ENCODE results near the gene CCR7. TPM values are rescaled to one million over a fixed set of nuclear protein-coding genes. Genes with fewer than 3 reads are reported as not detected.

CCR7 gene
- total RNA-seq, 1 donor from 2014 or later = not detected

DNA sequence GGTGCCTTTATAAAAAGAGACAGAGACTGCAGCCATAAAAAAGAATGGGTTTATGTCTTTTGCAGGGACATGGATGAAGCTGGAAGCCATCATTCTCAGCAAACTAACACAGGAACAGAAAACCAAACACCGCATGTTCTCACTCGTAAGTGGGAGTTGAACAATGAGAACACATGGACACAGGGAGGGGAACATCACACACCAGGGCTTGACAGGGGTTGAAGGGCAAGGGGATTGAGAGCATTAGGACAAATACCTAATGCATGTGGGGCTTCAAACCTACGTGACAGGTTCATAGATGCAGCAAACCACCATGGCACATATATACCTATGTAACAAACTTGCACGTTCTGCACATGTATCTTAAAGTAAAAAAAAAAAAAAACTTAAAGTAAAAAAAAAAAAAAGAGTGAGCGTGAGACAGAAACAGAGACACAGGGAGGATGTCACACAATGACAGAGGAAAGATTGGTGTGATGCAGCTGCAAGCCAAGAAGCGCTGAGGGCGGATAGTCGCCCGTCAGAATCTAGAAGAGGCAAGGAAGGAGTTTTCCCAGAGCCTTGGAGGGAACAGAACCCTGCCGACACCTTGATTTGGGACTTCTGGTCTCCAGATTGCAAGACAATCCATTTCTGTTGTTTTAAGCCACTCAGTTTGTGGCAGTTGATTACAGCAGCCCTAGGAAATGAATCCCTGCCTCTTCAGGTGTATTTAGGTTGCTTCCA lies 36.4 kb downstream of the CCR7 start:
- DNase-seq (ENCODE audit: missing footprints) = no peak
- no peak for ATAC-seq
- intact Hi-C loops (cut with DNase I) = no loop called here

DNA sequence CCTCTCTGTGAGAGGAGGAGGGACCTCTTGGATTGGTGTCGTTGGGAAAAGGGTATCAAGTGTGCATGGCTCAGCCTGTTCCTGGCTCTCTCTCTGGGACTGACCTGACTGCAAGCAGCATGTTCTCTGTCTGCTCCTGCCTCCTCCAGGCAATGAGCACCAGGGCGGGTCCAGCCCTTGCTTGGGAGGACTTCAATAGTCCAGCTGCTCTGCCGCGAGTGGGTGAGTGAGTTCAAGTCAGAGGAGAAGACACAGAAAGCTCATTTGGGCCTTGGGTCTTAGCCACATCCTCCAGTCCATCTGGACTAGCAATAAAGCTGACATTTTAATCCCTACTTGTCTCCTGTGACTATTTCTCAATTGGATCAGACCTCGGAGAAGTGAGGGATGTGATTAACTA lies 38.6 kb downstream of the CCR7 start:
- no peak for DNase-seq (ENCODE audit: missing footprints)
- intact Hi-C loops (cut with DNase I) = no loop called here
- ATAC-seq = peak; percentile 77

DNA sequence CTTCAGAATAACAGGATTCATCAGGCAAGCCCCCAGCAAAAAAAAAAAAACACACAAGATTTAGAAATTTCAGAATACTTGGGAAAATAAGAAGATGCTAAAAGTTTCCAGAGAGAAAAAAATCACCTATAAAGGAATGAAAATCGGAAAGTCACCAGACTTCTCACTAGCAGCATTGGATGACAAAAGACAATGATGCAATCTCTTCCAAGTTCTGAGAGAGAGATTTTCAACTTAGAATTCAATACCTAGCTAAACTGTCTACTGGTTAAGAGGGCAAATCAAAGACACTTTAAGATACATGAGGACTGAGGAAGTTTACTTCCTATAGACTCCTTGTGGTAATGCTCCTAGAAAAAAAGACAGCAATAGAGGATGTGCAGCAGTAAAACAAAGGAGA lies 40.0 kb downstream of the CCR7 start:
- intact Hi-C loops (cut with DNase I) = no loop called here

DNA sequence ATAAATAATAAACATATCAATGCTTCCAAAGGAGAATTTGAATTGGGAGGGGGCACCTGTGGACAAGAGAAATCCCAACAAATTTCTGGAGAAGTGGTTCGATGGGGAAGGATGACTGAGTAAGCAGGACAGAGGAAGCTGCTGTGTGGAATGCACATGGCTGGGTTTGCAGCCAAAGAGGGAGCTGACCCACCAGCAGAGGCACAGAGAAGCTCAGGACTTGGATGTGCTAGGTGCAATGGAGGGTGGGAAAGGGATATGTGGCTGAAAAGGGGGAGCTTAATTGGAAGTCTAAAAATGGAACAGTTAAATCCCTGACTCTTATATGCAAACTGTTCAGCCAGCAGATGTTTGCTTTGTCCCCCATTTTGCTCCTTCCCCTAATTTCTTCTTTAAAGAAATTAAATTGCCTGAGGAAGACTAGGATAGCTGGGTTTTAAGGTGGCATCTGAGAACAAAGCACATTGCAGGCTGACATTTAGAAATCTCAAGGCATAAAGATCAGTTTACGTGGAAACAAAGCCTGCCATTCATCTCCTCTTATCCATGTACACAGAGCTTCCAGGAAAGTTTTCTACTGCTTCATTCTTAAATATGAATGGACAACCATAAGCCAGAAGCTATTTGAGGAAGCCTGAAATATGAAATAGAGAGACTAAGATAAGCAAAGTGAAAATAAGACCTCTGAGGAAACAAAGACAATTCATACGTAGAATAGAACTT lies 40.9 kb downstream of the CCR7 start:
- DNase-seq (ENCODE audit: missing footprints) = no peak
- no peak for ATAC-seq
- intact Hi-C loops (cut with DNase I) = loop anchor here (5.0 kb wide), 1 partner anchor 37 kb away; no protein-coding TSS in a partner anchor

More for the DNA sequence above, 40.0 kb downstream of the CCR7 start:
- DNase-seq (ENCODE audit: missing footprints) (no peak), ATAC-seq (no peak)

DNA sequence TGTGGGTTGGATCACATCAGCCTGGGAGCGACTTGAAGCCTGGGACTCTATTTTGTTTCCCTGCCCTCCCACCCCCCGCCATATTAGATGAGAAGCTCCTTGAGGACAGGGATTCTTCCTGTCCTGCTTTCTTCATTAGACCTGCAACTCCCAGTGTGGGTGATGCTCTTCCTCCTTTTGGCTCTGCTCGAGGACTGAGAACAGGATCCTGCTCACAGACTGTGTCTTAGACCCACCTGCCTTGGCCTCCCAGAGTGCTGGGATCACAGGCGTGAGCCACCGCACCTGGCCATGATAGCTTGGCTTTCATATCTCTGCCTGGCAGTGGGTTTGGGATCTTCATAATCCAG lies 42.3 kb downstream of the CCR7 start:
- intact Hi-C loops (cut with DNase I) = loop anchor here (5.0 kb wide), 1 partner anchor 36 kb away; no protein-coding TSS in a partner anchor
- DNase-seq (ENCODE audit: missing footprints) = no peak
- no peak for ATAC-seq

DNA sequence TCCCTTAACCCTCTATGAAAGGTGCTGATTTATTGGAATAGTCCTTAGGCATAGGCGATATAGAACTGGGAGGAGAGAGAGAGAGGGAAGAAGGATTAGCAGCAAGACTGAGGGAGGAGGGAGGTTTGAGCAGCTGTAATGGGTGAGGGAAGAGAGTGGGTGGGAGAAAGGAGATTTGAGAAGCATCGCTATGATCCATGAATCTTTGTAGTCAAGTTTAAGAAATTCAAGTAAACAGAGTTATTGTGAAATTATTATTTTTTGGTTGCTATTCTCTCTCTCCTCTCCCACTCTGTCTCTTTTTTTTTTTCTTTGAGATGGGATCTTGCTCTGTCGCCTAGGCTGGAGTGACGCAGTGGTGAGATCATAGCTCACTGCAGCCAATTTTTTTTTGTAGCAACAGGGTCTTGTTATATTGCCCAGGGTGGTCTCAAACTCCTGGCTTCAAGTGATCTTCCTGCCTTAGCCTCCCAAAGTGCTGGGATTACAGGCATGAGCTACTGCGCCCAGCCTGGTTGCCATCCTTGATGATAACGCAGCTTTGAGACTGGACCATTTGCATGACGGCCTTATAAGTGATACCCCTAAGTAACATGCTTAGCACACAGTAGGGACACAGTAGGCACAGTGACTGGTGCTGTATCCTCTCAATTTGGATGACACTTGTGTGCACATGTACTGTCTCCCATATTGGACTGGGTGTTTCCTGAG lies 42.9 kb downstream of the CCR7 start:
- intact Hi-C loops (cut with DNase I) = loop anchor here (5.0 kb wide), 1 partner anchor 35 kb away; no protein-coding TSS in a partner anchor
- ATAC-seq (no peak), DNase-seq (ENCODE audit: missing footprints) (no peak)

DNA sequence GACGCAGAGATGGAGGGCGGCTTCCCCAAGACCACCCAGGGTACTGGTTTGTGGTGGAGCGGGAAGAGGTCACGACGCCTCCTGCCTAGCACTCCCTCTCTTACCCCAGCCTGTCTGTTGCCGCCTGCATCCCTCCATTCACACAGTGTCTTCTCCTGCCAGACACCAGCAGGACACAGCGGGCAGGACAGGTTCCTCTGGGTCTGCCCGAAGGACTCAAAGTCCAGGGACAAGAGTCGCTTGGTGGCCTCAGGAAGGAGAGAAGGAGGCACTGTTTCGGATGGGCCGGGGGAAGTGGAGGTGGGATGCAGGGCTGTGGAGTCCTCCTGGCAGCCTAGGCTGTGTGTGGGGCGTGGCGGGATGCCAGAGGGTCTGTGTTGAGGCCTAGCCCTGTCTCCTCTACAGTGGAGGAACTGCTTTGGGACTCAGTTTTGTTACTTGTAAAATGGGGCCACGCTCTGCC lies 44.2 kb downstream of the CCR7 start:
- ATAC-seq = no peak
- intact Hi-C loops (cut with DNase I) = loop anchor here (5.0 kb wide), 1 partner anchor 34 kb away; no protein-coding TSS in a partner anchor
- DNase-seq (ENCODE audit: missing footprints) = no peak

DNA sequence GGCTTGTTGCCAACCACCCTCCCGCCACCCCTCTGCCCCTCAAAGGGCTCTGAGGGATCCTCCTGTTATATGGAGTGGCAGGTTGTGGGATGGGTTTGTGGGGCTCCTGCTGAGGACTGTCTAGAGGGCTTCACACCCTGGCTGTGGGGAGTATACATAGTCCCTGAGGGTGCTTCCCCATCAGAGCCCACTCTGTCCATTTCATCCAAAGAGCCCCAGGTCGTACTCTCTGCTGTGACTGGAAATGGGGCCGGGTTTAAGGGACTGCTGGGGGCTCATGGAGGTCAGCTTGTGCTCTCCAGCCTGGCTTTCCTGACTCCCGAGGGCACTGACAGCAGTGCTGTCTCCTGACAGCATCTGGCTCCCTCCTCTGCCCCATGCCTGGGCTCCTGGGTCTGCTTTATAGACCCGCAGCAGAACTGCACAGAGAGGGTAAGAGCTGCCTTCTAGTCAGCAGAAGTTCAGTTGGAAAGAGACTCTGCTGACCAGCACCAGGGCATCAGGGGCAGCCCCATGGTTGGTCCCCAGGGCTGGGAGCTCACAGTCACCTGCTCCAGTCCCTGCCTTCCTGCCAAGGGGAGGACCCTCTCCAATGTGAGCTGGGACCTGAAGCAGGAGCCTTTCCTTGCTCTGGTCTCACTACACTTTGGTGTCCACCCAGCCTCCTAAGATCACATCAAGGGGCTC lies 46.0 kb downstream of the CCR7 start:
- DNase-seq (ENCODE audit: missing footprints) (no peak), ATAC-seq (no peak)
- intact Hi-C loops (cut with DNase I) = no loop called here

DNA sequence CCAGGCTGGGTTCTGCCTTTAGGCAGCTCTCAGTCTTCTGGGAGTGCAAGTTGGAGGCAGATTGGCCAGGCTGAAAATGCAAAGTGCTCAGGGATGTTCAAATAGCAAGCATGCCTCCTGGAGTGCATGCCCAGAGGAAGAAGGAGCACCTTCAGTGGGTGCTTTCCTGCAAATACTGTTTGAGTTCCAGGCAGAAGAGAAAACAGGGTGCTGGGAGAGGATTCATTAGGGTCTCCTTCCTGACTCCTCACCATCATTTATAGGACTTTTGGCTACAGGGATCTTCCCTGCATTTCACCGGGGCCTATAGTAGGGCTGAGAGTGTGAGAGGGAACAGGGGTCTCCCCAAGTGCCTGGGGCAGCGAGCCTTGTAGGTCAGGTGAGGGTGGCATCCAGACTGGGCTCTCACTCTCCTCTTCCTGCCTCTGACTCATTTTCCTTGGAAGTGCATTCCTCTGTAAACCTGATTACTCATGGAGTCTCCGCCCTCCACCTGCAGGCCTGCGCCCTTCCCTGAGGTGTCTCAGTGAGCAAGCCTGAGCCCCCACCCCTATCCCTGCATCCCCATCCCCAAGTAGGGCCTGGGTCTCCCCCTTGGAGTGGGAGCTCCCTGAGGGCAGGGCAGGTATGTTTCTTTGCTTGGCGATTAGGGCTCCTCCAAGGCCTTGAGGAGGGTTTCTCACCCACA lies 46.7 kb downstream of the CCR7 start:
- DNase-seq (ENCODE audit: missing footprints) (no peak), ATAC-seq (no peak)
- intact Hi-C loops (cut with DNase I) = no loop called here

DNA sequence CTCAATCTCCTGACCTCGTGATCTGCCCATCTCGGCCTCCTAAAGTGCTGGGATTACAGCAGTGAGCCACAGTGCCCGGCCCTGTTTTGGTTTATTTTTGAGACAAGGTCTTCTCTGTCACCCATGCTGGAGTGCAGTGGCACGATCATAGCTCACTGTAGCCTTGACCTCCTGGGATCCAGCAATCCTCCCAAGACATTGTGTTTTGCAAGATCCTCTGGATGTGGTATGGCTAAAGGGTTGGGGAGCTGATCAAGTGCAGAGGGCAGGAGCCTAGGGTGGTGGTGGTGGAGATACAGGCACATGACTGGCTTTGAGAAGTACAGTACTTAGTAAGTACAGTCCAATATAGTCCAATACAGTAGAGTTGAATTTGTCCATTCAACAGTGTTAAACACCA lies 47.3 kb downstream of the CCR7 start:
- DNase-seq (ENCODE audit: missing footprints) (no peak), ATAC-seq (no peak)
- intact Hi-C loops (cut with DNase I) = no loop called here

DNA sequence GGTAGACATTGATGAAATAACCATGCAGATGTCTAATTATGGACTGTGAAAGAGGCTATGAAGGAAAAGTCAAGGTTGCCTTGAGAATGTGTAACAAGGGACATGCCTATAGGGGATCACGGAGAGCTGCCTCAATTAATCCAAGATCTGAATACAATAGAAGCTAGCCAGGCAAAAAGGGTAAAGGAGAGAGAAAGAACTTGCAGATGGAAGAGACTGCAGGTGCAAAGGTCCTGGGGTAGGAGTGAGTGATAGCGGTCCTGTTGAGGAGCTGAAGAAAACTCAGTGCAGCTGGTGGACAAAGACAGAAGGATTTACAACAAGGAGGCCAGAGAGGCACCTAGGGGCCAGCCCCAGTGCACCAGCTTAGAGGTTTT lies 48.0 kb downstream of the CCR7 start:
- DNase-seq (ENCODE audit: missing footprints) (no peak), ATAC-seq (no peak)
- intact Hi-C loops (cut with DNase I) = no loop called here

DNA sequence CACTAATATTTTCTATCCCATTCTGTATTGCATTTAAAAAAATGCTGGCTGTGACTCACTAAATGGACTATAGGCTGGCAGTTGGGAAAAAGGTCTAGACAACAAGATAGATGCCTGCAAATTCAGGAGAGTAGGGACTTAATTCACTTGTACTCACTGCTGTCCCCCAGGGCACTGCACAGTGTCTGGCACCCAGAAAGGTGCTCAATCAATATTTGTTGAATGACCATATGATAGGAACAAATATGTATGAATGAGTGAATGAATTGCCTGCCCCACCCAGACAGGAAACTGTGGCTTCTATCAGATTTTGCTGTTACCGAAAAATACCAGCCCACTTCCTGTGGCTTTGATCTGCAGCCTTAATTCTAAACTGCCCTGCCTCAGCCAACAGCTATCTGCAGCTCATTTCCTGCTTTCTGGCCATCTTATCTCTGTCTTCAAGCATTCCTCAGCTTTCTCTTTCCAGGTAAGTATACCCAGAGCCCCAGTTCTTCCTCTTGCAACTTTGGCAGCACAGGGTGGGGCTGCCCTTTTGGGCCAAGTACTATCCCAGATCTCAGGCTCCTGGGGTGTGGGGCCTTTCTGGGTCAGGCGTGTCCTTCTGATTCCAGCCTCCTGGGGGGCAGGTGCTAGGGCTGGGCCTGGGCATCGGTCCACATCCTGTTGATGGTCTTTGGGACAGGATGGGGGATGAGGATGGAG lies 48.5 kb downstream of the CCR7 start:
- ATAC-seq (no peak), DNase-seq (ENCODE audit: missing footprints) (no peak)
- intact Hi-C loops (cut with DNase I) = no loop called here

DNA sequence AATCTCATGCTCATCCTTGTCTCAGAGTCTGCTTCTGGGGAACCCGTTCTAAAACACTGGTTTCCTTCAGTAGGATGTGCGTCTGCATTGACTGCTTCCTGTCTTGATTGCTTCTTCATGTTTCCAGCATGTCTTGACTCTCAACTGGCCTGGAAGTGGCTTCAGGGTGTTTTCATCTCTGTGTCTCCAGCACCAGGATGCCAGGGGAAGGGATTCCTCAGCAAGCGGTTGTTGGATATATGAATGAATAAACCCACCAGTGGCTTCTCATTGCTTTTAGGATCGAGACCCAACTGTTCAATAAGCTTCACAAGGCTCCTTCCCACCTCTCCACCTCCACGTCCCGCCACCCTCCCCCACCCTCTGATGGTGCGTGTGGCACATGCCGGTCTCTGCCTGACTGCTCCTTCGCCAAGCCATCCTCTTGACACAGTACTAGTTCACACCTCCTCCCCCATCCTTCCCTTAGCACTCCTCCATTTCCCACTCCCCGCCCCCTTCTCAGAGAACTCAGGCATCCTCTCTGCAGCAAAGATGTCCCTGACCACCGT lies 49.7 kb downstream of the CCR7 start:
- DNase-seq (ENCODE audit: missing footprints) (no peak), ATAC-seq (peak; percentile 8)
- intact Hi-C loops (cut with DNase I) = no loop called here

DNA sequence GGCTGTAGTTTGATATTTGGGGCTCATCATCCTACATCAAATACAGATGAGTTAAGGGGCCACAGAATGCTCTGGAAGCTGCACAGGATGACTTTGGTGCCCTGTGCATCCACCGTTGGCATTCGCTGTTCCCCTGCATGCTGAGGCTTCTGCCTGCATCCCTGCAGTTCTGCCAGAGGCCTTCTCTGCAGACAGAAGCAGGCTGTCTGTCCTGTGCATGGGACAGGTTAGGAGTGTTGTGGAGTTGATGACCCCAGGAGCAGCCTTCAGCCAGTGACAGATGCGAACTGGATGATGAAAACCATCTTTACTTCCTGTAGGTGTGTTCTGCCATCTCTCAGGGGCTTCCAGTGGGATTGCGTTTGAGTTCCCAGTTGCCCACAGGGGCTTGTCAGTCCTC lies 50.3 kb downstream of the CCR7 start:
- ATAC-seq = no peak
- no peak for DNase-seq (ENCODE audit: missing footprints)
- intact Hi-C loops (cut with DNase I) = no loop called here

DNA sequence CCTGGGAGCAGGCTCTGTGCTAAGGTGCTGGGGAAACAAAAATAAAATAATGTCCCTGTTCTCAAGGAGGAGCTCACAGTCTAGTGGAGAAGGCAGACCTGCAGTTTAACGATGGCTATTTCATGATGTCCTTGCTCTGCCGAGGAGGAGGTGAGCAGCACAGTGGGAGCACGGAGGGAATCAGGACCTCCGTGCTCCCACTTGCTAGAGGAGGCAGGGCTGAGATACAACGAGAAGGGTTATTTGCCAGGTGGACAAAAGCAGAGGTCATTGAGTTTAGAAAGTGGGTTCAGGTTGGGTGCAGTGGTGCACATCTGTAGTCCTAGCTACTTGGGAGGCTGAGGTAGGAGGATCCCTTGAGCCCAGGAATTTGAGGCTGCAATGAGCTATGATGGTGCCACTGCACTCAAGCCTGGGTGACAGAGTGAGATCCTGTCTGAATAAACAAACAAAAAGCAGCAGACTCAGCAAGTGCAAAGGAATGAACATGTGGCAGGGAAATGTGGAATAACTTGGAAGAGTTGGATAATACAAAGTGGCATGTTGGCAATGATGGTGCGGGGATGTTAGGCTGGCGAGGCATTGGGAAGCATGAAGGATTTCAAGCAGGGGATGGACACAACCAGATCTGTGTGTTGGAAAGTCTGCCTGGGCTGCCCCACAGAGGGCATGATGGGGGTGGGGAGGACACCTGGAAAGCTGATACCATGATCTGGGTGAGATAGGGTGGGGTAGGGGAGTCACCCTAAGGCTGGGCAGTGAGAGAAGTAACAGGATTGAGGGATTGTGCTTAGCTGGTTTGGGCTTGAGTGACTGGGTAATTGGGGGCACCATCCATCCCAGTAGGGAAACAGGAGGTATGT lies 51.0 kb downstream of the CCR7 start:
- intact Hi-C loops (cut with DNase I) = no loop called here
- DNase-seq (ENCODE audit: missing footprints) (no peak), ATAC-seq (no peak)

DNA sequence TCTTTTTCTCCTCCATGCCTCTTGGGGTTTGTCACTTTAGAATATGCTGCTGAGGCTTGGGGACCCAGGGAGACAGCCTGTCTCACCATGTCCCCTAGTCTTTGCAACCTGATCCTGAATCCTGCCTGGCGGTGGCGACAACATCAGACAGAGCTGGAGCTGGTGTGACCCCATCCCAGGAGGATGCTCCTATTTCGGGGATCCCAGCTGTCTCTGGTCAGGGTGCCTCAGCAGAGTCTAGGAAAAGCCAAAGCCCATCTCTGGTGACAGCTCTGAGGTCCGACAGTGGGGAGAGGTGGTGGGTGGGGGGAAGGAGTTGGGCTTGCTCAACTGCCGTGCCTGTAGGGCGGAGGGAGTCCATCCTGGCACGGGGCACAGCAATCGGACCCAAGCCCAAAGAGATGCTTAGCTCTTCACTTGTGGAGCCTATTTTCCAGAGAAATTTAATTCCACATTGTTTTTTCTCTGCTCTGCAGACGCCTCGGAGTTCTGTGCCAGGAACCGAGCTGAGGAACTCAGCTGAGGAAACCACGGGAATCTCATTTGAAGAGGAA lies 53.5 kb downstream of the CCR7 start:
- intact Hi-C loops (cut with DNase I) = no loop called here
- no peak for ATAC-seq
- DNase-seq (ENCODE audit: missing footprints) = no peak

DNA sequence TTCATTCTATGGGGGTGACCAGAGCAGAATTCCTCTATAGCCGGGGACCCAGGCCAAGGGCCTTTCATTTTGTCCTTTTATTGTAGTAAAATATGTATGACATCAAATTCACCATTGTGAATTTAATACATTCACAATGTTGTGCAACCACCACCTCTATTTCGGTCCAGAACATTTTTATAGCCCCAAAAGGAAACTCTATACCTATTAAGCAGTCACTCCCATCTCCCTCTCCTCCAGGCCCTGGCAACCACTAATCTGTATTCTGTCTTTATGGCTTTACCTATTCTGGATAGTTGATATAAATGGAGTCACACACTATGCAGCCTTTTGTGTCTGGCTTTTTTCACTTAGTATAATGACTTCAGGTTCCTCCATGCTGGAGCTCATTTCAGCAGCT lies 54.1 kb downstream of the CCR7 start:
- ATAC-seq = no peak
- intact Hi-C loops (cut with DNase I) = no loop called here
- DNase-seq (ENCODE audit: missing footprints) = no peak
